Measurements from ENCODE around the gene SNX9.

The SNX9 gene

DNA sequence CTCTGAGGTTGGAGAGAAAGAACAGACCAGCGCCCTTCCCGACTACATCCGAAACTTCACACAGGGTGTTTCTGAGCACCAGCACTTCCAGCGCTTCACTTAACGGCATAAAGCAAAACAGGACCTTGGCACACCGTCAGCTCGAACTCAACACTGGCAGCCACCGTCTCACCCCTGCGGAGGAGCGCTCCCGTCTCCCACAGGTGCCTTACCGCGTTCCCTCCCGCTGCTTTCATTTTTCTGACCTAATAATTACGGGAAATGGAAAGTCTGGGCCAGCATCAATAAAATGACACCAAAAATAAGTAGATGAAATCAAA is 120.9 kb downstream of the SNX9 start:
- Histone ChIP-seq H3K9me3 (ENCODE audit: low read length) (no peaks in the 10 kb centered on the region), H3K27ac (ENCODE audit: low read depth, low read length, poor library complexity, severe bottlenecking) (no peak overlapping the region)

GRCh38 chr6:157944983-157945931 is 122.2 kb downstream of the SNX9 start:
- Histone ChIP-seq H3K9me2 (ENCODE audit: low read depth, low read length) (no peaks in the 10 kb centered on the region), H4K20me1 (ENCODE audit: insufficient read depth, low read length) (no peaks in the 10 kb centered on the region), H3K4me3 (ENCODE audit: low read depth, low read length, poor library complexity, severe bottlenecking) (no peak overlapping the region), H2AFZ (ENCODE audit: low read length) (no peak overlapping the region), H3K36me3 (ENCODE audit: insufficient read depth, low read length) (no peaks in the 10 kb centered on the region; the same call in 1 of the 2 replicates), H3K9ac (ENCODE audit: low read length) (no peak overlapping the region), H3F3A (ENCODE audit: insufficient read depth, low read length) (no peaks in the 10 kb centered on the region), H3K4me1 (ENCODE audit: insufficient read depth, low read length, severe bottlenecking) (no peaks in the 10 kb centered on the region), H3K79me2 (ENCODE audit: insufficient read depth, low read length) (no peaks in the 10 kb centered on the region), H3K9me3 (ENCODE audit: low read length) (no peaks in the 10 kb centered on the region), H3K27ac (ENCODE audit: low read depth, low read length, poor library complexity, severe bottlenecking) (no peak overlapping the region), H3K27me3 (ENCODE audit: insufficient read depth, low read length) (peaks cover 4% of the 10 kb centered on the region; the same call in 1 of the 2 replicates), H3K4me2 (ENCODE audit: low read length) (no peak overlapping the region)
- no peak for TF ChIP-seq EZH2 (IDR thresholded peaks at IDR 0.05; ENCODE audit: borderline replicate concordance, low read length)
- TF ChIP-seq CTCF (IDR thresholded peaks at IDR 0.05; ENCODE audit: low read length): no peak

More for the DNA sequence above, 120.9 kb downstream of the SNX9 start:
- H3K36me3 ChIP-seq (ENCODE audit: insufficient read depth, low read length): no peaks in the 10 kb centered on the region
- TF ChIP-seq EZH2 (IDR thresholded peaks at IDR 0.05; ENCODE audit: borderline replicate concordance, low read length) (no peak), CTCF (IDR thresholded peaks at IDR 0.05; ENCODE audit: low read length) (no peak)
- no peaks in the 10 kb centered on the region for H3K9me2 ChIP-seq (ENCODE audit: low read depth, low read length)
- H3F3A ChIP-seq (ENCODE audit: insufficient read depth, low read length): no peaks in the 10 kb centered on the region
- no peak overlapping the region for H3K4me3 ChIP-seq (ENCODE audit: low read depth, low read length, poor library complexity, severe bottlenecking)
- no peak overlapping the region for H3K9ac ChIP-seq (ENCODE audit: low read length)
- H3K4me2 ChIP-seq (ENCODE audit: low read length): no peak overlapping the region
- H3K27me3 ChIP-seq (ENCODE audit: insufficient read depth, low read length): no peaks in the 10 kb centered on the region; the same call in 1 of the 2 replicates
- no peaks in the 10 kb centered on the region for H3K4me1 ChIP-seq (ENCODE audit: insufficient read depth, low read length, severe bottlenecking)
- no peak overlapping the region for H2AFZ ChIP-seq (ENCODE audit: low read length)
- H4K20me1 ChIP-seq (ENCODE audit: insufficient read depth, low read length): no peaks in the 10 kb centered on the region
- H3K79me2 ChIP-seq (ENCODE audit: insufficient read depth, low read length): no peaks in the 10 kb centered on the region

- Histone ChIP-seq H3K9me3 (ENCODE audit: low read length) (no peaks in the 10 kb centered on the region), H3K79me2 (ENCODE audit: insufficient read depth, low read length) (no peaks in the 10 kb centered on the region), H2AFZ (ENCODE audit: low read length) (no peak overlapping the region), H4K20me1 (ENCODE audit: insufficient read depth, low read length) (no peaks in the 10 kb centered on the region), H3K9ac (ENCODE audit: low read length) (no peak overlapping the region), H3K4me2 (ENCODE audit: low read length) (no peak overlapping the region), H3K36me3 (ENCODE audit: insufficient read depth, low read length) (no peaks in the 10 kb centered on the region; the same call in 1 of the 2 replicates), H3K27me3 (ENCODE audit: insufficient read depth, low read length) (peaks cover 4% of the 10 kb centered on the region; the same call in 1 of the 2 replicates), H3K27ac (ENCODE audit: low read depth, low read length, poor library complexity, severe bottlenecking) (no peak overlapping the region), H3K4me3 (ENCODE audit: low read depth, low read length, poor library complexity, severe bottlenecking) (no peak overlapping the region), H3K9me2 (ENCODE audit: low read depth, low read length) (no peaks in the 10 kb centered on the region), H3K4me1 (ENCODE audit: insufficient read depth, low read length, severe bottlenecking) (no peaks in the 10 kb centered on the region), H3F3A (ENCODE audit: insufficient read depth, low read length) (no peaks in the 10 kb centered on the region)
- no peak for TF ChIP-seq CTCF (IDR thresholded peaks at IDR 0.05; ENCODE audit: low read length)
- TF ChIP-seq EZH2 (IDR thresholded peaks at IDR 0.05; ENCODE audit: borderline replicate concordance, low read length): no peak
These were observed 123.1 kb downstream of the SNX9 start for GRCh38 chr6:157946053-157946617.
